SHP77 (cell line): Measurements from ENCODE around the gene SFTPD.
A peak's percentile ranks its signal among the peaks of the same experiment; 100 is the strongest.

Experiments
- DNase-seq, 2 experiments: peaks; one replicate each; lab custom pipeline; 2025; lab: John Stamatoyannopoulos, UW

The SFTPD gene

DNA sequence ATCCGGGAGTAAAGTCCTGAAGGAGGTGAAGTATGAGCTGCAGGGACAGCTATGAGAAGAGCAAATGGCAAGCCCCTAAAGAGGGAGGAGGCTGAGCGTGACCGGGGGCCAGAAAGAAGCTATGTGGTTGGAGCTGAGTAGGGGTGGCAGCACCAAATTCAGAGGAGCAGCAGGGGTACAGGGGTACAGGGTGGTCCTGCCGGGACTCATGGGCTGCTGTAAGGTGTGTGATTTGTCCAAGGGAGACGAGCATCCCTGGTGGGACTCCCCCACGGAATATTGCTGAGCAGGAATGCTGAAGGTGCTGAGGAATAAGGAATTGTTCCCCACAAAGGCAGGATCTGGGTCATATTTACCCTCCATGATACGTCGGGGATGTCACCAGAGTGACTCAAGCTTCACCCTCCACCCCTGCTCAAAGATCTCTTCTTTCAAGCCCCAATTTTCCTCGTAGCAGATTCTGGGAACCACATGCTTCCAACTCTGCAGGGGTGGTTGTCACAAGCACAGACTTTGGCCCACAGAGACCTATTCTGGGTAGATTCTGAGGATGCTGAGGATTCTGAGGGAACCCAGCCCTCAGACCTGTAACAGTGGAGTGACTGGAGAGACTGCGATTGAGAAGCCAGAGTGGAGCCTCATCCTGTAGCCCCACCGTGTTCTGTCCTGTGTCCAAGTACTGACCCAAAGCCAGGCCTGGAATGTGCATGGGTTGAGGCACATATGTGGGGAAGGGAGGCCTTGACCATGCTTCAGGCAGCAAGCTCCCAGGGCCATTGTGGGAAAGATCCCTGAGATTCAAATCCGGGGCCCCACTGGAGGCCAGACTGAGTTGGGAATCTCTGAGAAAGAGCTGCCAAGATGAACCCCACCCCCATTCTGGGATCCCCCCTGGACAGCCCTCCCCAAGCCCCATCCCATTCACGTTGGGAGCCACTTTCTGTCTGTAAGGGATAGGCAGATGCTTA is 4.2 kb downstream of the SFTPD start:
- no peak for DNase-seq

DNA sequence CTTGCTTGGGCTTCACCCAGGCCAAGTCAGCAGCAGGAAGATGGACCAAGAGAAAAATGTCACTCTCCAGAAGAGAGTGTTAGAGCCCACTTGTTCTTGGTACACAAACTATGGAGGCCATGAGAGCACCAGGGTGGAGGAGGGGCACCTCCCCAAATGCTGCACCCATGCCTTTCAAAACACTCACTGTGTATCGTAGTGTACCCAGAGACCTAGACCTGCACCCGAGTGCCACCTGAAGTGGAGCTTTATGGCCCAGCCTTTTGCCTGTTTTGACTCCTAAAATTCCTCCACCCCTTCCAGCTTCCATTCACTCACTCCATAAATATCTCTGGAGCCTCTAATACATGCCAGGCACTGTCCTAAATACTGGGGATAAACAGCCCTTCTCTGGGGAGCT is 5.0 kb downstream of the SFTPD start:
- no peak for DNase-seq

DNA sequence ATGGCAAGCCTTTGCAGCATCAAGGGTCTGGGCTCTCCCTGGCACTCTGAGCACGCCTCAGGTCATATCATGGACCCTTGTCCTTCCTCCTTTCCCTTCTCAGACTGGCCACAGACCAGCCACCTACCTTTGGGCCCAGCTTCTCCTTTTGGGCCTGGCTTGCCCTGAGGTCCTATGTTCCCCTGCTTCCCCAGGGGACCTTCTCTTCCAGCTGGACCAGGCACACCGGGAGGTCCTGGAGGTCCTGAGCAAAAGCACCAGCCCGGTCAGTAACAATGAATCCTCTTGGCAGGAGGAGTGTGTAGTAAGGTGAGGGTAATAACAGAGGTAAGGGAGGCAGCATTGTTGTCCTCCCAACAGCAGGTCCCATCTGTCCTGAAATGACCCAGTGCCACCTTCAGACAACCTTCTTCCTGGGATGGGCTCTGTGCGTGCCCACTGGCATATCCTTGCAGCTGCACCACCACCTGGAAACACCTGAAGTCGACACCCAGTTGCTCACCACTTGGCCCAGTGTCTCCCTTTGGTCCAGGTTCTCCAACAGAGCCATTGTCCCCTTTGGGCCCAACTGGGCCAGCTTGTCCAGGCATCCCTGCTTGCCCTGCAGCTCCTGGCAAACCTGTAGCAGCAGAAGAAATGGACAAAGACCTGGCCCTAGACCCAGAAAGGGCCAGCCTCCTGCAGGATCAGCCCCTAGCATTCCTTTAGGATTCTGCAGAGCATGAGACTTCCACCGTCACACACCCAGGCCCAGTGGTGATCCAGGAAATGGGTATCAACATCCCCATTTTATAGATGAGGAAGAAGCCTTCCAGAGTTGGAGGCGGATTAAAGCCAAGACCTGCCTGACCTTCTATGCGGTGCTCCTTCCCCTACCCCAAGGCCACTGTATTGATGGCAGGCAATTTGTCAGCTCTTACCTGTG is 6.4 kb downstream of the SFTPD start:
- no peak for DNase-seq

DNA sequence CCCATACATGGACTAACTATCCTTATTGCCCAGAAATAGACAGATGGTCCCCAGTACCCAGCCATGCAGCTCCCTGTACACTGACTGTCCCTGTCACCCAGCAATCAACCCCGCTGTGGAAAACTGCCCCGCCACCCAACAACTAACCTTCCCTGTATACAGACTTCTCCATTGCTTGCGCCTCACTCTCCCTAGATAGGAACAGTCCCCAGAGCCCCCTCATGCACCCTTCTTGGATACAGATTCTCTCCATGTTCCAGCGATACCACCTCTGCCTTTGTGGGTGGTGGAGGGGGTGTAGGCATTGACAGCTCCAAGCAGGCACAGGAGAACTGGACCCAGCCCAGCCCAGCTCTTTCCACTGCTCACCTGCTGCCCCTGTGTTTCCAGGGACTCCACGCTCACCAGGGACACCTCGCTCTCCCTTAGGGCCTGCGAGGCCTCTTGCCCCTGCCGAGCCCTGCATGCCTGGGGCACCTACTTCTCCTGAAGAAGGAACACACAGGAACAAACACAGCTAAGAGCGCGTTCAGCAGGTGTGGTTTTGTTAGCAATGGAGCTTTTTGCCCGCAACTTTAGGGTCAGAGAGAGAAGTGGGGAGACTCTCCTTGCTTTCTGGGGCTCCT is 7.2 kb downstream of the SFTPD start:
- no peak for DNase-seq

DNA sequence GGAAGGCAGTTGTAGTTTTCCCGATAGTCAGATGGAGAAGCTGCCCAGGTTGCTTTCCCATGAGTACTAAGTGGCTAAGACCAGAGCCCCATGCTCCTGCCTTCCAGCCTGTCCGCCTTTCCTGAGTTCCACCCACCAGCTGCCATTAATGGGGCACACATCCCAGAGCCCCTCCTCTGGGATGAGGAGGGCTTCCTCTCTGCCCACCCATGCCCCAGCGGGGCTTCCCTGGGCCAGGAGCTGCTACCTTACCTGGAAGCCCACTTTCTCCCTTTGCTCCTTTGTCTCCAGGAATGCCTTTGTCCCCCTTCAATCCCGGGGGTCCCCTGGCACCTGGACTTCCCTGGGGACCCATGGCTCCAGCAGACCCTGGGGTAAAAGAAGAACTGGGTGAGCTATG is 7.8 kb downstream of the SFTPD start:
- DNase-seq: no peak

DNA sequence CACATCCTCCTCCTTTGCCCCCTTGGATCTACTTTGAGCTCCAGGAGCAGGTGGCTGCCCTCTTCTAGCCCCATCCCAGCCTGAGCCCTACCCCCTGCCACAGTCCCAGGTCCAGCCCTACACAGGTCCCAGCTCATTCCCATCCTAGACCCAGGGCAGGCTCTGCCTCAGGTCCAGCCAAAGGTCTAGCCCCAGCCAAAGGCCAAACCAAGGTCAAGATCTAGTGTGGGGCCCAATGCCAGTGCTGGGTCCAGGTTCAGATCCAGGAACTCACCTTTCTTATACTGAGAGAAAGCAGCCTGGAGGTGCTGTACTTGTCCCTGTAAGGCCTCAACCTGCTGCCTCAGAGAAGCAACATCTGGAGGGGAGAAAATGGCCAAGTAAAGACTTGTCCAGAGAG is 8.5 kb downstream of the SFTPD start:
- DNase-seq: no peak

DNA sequence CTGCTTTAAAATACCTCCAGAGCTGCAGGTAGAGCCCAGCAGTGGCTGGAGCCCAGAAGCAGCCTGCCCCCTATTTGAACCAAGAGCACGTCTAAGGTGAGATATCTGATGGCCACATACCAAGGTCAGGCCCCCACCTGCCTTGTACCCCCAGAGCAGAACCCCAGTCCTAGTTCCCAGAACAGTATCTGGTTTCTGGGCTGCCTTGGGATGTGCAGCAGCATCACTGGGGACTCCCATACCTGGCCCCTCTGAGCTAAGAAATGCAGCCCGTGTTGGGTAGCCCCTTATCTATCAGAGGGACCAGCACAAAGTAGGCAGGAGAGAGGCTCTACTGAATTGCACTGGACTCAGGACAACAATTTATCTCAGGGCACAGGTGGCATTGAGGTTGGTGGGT is 8.9 kb downstream of the SFTPD start:
- DNase-seq: no peak

DNA sequence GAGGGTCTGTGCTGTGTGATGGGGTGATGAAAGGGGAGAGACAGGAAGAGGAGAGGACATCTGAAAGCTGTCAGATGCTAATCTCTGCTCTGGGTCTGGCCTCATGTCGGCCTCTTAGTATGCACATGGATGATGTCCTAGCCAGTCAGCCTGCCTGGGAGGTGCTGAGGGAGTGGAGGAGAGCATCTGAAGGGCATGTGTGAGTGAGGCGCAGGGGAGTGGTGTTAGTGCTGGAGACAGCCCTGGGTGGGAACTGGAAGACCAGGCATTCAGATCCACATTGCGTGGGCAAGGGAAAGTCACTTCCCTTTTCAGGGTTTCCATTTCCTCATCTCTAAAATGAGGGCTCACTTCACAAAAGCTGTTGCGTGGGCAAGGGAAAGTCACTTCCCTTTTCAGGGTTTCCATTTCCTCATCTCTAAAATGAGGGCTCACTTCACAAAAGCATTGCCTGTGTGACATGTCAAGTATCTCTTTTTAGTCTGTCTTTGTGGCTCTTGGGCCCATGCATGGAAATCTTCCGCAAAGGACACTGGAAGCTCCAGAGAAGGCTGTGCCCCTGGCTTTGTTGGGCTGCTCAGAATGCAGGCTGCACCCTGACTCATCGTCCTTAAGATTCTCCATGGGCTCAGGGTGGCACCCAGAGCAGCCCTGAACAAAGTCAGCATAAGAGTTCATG is 10.0 kb downstream of the SFTPD start:
- DNase-seq: no peak

DNA sequence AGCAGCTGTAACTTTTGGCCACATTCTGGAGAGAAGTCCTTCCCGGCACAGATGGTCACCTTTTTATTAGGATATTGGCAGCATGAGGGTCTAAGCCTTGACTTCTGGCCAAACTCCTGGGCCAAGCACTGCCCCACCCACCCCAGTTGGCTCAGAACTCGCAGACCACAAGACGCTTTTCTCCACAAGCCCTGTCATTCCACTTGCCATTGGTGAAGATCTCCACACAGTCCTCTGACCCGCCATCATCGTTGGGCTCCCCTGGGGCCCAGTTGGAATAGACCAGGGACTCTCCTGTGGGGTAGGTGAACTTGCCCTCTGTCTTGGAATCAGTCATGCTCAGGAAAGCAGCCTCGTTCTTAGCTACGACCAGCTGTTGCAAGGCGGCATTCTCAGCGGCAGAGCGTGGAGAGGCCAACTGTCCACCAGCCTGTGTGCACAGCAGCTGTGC is 11.2 kb downstream of the SFTPD start:
- no peak for DNase-seq

DNA sequence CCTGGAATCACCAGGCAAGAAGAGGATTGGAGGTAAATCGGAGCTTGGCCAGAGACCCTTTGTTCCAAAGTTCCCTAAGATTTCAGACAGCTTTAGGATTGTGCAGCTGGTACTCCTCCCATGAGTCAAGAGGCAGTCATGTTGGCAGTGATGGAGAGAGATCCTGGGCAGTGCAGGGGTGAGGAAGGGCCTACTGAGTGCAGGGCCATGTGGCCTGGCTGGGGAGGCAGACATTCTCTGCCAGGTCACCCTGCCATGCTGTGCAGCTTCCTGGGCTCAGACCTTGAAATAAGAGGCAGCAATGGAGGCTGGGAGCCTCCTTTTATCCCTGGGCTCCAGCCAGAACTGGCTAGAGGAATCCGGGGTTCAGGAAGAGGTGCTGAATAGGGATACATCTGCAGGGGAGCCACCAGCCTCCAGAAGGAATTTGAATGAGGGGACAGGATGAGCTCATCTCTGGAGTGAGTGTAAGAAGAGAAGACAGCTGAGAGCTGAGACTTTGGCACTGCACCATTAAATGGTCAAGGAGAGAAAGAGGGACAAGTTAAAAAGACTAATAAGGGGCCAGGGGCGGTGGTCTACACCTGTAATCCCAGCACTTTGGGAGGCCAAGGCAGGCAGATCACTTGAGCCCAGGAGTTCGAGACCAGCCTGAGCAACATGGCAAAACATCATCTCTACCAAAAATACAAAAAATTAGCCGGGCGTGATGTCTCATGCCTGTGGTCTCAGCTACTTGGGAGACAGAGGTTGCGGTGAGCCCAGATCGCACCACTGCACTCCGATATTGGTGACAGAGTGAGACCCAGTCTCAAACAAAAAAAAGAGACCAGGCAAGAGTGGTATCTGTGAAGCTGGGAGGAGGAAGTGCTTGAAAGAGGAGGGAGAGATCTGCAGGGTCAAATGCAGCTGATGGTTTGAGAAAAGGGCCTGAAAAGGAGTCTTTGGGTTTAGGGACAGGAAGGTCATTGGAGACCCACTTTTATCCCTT is 12.0 kb downstream of the SFTPD start:
- DNase-seq: no peak

DNA sequence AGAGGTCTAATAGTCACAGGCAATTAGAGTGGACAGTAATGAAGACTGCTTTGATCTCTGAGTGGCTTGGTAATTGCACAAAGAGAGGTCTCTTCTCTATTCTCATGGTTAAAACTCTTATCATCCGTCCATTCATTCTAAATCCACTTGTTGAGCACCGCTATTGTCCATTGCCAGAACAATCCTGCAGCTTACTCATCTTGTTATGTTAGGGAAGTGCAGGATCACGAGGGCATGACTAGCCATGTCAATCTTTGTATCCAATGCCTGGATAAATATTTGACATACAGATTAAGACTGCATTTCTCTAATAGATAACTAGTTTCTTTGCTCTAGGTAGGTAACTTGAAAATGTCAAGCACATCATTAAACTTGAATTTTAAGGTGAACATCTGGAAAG is 14.9 kb downstream of the SFTPD start:
- no peak for DNase-seq

DNA sequence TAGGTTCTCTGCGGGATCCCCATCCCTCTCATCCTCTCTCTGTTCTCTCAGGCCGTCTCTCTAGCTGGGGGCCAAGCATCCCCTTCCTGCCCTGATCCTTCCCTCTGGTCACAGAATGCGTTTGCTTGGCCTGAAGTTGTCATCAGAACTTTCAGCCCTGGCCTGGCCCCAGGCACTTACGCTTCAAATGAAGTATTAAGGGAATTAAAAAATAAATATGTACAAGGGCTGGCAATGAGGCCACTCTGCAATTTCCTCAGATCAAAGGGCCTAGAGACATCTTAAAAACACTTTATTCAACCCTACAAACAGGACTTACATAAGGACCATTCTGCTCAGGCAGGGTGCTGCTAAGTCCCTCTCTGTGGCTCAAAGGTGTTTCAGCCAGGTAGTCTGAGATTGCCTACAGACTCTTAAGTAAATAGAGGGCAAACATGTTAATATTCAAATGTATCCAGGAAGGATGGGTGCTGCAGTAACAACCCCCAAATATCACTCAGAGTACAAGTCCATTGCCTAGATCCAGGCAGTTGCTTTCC is 16.0 kb downstream of the SFTPD start:
- DNase-seq: no peak

DNA sequence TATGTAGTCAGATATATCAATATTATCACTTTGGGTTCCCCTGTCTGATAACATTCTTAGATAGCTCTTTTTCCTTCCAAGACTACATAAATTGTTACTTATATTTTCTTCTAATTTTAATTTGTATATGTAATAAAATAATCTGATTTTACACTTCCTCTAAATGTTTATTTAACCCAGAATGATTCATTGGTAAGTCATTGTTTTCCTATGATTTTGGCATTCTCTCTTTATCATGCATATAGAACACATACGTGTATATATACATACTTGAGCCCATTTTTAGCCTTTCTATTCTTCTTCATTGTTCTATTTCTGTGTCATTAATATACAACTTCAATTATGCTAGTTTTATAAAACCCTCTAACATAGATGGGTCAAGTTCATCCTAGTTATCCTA is 16.6 kb downstream of the SFTPD start:
- no peak for DNase-seq

DNA sequence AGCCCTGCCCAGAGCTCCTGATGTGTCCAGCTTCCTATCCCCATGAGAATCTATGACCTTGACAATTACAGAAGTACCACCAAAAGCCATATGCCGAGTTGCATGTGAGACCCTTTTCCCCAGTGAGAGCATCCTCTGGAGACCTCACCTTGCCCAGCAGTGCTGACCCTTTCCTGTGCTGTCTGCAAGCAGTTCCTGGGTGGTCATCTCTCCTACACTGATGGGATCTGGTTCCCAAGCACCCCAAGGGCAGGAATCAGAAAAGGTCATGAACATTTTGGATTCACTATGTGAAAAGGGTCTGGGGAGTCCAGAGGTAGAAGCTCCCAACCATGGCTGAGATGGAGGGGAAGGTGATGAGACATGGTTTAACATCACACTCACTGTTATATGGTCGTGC is 18.2 kb downstream of the SFTPD start:
- DNase-seq: no peak

DNA sequence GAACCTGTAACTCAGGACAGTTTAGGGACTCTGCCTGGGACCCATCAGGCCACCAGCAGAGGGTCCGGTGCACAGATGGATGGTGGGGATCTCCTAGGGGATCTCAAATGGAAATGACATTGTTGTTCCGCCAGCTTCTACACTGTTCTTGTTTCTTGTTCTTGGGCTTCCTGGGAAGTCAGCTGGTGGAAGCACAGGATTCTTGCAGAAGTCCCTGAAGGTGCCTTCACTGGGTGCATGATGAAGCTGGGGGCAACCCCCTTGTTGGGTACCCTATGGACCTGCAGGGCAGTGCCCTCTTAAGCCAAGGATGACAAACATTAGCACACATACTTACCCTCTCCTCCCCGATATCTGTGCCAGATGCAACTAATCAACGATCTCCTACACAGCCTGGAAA is 18.6 kb downstream of the SFTPD start:
- no peak for DNase-seq

DNA sequence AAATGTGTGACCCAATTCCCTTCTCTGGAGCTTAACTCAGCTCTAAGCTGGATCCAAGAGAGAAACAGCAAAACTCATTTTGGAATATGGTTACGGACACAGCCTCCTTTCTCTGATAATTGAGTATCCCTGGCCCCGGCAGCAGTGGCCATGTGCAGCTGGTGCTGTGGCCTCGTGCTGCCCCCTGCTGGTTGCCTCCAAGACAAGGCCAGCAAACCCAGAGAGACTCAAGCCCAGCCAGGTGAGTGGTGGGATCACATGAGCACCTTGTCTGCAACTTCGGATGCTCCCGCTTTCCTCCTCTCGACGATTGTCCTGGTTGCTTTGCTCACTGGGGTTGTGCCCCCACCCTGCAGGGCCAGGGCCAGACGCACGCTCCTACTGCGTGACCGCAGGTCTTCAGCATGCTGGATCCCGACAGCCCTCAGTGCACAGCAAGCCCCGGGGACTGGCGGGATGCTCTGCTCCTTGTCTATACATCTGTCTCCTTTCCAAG is 19.4 kb downstream of the SFTPD start:
- DNase-seq: peak; percentile 27 to 38

DNA sequence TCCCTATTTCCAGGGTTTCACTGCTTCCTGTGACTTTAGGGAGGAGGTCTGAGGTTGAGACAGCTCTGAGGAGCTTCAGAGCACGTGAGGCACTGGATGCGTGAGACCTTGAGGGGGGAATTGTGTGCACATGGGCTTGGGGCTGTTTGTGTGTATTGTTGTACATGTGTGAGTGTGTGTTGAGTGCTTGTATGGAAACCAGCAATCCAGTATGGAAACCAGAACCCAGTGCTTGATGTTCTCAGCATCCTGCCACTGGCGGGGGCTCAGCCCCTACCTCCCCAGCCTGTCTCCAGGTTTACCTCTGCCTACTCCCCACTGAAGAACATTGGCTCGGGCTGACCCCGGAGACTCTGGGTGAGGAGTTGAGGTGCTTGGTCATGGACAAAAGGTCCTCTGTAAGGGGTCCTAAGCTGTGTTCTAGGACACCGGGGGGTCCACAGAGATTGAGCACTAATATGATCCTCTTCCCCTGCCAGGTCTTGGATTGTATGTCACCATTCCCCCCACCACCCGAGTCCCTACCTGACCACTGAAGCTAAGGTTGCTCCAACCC is 20.8 kb downstream of the SFTPD start:
- DNase-seq: no peak

DNA sequence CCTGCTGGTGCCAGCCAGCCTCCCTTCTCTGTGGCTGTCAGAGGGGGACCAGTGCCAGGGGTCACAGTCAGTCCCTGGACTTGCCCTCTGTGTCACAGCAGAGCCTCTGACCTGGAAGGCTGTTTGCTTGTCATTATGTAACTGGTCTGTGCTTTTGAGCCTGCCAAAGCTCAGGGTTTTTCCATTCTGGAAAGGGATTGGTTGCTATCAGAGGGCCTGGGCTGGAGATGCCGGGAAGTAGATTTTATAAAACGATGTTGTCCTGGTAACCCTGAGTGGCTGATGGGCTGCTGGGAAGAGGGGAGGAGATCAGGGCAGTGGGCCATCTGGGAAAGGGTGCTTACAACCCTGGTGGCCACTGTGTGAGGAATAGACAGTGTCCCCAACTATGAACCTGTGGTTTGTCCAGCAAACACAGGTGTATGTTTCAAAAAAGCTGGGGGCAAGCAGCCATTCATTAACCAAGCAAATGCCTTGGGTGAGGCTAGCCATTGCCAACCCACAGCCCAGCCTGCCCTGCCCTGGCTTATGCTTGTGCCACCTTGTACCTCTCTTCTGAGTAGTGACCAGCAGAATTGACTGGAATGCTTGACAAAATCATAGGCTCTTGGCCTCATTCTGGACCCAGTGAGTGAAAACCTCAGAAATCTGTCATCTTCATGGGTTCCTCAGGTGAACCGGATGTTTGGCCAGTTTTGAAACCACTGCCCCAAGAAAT is 21.6 kb downstream of the SFTPD start:
- DNase-seq: no peak

DNA sequence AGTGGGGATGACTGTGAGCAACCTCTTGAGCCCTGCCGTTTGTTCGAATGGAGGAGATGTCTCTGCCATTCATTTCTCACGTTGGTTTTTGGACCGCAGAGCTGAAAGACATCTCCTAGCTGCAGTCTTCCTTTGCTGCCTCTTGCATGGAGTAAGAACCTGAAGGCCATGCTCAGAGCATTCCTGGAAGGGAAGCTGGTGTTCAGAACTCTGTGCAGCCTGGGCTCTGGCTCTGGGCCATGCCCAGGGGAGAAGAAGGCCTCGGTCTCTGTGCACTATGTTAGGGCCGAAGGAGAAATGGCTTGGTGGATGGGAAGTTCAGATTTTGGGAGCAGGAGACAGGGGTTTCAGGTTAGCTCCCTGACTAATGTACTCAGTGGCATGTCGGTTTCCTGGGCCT is 22.9 kb downstream of the SFTPD start:
- DNase-seq: no peak
